A673 (cell line): ENCODE results near the gene ENPP1.

ENCODE experiments used
- EZH2 ChIP-seq: fragments of 200-600 bp; sonication (generic); IDR thresholded peaks from 2 replicates; pipeline ENCODE4 v1.6.1; 2017; ENCODE audit warnings: borderline replicate concordance, low read depth, mild to moderate bottlenecking, mixed read lengths, antibody characterized with exemption, low read length; ENCODE audit not compliant: poor library complexity, severe bottlenecking
- TF ChIP-seq, protein P1 (sequence below): fragments of 300-800, 200-600 bp; sonication (generic); conservative IDR thresholded peaks from 2 replicates; pipeline ENCODE4 v1.5.1; 2017; ENCODE audit warnings: low read depth, mild to moderate bottlenecking, antibody characterized with exemption, low read length, moderate library complexity, mixed read lengths

DNA sequence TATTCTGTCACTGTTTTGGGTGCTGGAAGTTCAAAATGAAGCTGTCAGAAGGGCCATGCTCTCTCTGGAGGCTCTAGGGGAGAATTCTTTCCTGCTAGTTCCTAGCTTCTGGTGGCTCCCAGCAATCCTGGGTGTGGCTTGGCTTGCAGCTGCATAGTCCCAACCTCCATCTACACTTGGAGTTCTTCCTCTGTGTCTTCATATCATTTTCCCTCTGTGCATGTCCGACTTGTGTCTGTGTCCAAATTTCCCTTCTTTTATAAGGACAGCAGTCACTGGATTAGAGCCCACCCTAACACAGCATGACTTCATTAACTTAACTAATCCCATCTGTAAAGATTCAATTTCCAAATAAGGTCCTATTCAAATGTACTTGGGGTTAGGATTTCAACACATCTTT lies 23.3 kb upstream of the ENPP1 start:
- TF ChIP-seq EZH2: no peak
- TF ChIP-seq, protein P1, sequence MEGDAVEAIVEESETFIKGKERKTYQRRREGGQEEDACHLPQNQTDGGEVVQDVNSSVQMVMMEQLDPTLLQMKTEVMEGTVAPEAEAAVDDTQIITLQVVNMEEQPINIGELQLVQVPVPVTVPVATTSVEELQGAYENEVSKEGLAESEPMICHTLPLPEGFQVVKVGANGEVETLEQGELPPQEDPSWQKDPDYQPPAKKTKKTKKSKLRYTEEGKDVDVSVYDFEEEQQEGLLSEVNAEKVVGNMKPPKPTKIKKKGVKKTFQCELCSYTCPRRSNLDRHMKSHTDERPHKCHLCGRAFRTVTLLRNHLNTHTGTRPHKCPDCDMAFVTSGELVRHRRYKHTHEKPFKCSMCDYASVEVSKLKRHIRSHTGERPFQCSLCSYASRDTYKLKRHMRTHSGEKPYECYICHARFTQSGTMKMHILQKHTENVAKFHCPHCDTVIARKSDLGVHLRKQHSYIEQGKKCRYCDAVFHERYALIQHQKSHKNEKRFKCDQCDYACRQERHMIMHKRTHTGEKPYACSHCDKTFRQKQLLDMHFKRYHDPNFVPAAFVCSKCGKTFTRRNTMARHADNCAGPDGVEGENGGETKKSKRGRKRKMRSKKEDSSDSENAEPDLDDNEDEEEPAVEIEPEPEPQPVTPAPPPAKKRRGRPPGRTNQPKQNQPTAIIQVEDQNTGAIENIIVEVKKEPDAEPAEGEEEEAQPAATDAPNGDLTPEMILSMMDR: no peak
